Parathyroid adenoma (tissue), 2 donors: ENCODE data around the gene SUPT3H.

Experiments used
- H2AFZ ChIP-seq: fragments of 300-600 bp; sonication (generic); one replicate; pipeline ENCODE4 v1.7.0; 2017; ENCODE audit warnings: antibody characterized with exemption, mild to moderate bottlenecking
- H3K27ac ChIP-seq: fragments of 300-600 bp; sonication (generic); one replicate; pipeline ENCODE4 v1.7.0; 2017
- H3K27me3 ChIP-seq: fragments of 300-600 bp; sonication (generic); one replicate; pipeline ENCODE4 v1.7.0; 2017; ENCODE audit warnings: low read length; ENCODE audit not compliant: control insufficient read depth, insufficient read depth
- H3K36me3 ChIP-seq: fragments of 300-600 bp; sonication (generic); one replicate; pipeline ENCODE4 v1.7.0; 2017; ENCODE audit warnings: low read length; ENCODE audit not compliant: control insufficient read depth, insufficient read depth
- H3K4me1 ChIP-seq: fragments of 300-600 bp; sonication (generic); one replicate; pipeline ENCODE4 v1.7.0; 2017; ENCODE audit warnings: control low read depth
- H3K4me2 ChIP-seq: fragments of 300-600 bp; sonication (generic); one replicate; pipeline ENCODE4 v1.7.0; 2017; ENCODE audit warnings: low read length
- H3K4me3 ChIP-seq: fragments of 300-600 bp; sonication (generic); one replicate; pipeline ENCODE4 v1.7.0; 2017; ENCODE audit warnings: low read depth, low read length
- H3K79me2 ChIP-seq: fragments of 300-600 bp; sonication (generic); one replicate; pipeline ENCODE4 v1.7.0; 2017; ENCODE audit warnings: control low read depth
- H3K9ac ChIP-seq: fragments of 300-600 bp; sonication (generic); one replicate; pipeline ENCODE4 v1.7.0; 2017; ENCODE audit warnings: mild to moderate bottlenecking
- H3K9me3 ChIP-seq: fragments of 300-600 bp; sonication (generic); one replicate; pipeline ENCODE4 v1.7.0; 2017; ENCODE audit warnings: low read length; ENCODE audit not compliant: control insufficient read depth
- CTCF ChIP-seq: fragments of 300-600 bp; sonication (generic); IDR thresholded peaks from one replicate; pipeline ENCODE4 v1.7.0; 2017; ENCODE audit warnings: antibody characterized with exemption, mild to moderate bottlenecking
- donor health status: primary hyperparathyroidism.

The SUPT3H gene

GRCh38 chr6:45082091-45082490, 295.6 kb downstream of the SUPT3H start:
- Histone ChIP-seq H3K4me3 (no peak overlapping the region), H3K79me2 (no peaks in the 10 kb centered on the region), H3K9me3 (peaks cover 5% of the 10 kb centered on the region), H2AFZ (no peak overlapping the region), H3K4me2 (no peak overlapping the region), H3K36me3 (no peaks in the 10 kb centered on the region), H3K27me3 (no peaks in the 10 kb centered on the region), H3K9ac (no peak overlapping the region), H3K27ac (no peak overlapping the region), H3K4me1 (no peaks in the 10 kb centered on the region)
- no peak for TF ChIP-seq CTCF

DNA sequence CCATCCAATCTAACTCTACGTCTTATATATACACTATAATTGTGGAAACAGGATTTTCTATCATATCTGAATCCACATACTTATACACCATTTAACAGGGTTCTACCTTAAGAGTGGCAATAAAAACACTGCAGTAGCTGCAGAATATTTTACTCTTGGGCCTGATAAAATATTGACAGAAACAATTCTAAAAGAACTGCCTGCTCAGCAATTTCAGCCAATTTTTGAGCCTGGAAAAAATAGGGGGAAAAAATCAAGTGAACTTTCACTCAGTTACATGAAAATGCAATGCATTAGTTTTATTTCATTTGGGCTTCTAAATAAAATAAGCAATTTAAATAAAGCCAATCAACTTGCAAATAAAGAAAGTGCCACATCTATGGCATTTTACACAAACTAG, 296.1 kb downstream of the SUPT3H start:
- H3K9me3 ChIP-seq = peaks cover 5% of the 10 kb centered on the region
- no peaks in the 10 kb centered on the region for H3K36me3 ChIP-seq
- H3K79me2 ChIP-seq = no peaks in the 10 kb centered on the region
- H2AFZ ChIP-seq = no peak overlapping the region
- H3K4me2 ChIP-seq = no peak overlapping the region
- no peak for TF ChIP-seq CTCF
- no peaks in the 10 kb centered on the region for H3K27me3 ChIP-seq
- H3K9ac ChIP-seq = no peak overlapping the region
- no peaks in the 10 kb centered on the region for H3K4me1 ChIP-seq
- H3K27ac ChIP-seq = no peak overlapping the region
- H3K4me3 ChIP-seq = no peak overlapping the region

DNA sequence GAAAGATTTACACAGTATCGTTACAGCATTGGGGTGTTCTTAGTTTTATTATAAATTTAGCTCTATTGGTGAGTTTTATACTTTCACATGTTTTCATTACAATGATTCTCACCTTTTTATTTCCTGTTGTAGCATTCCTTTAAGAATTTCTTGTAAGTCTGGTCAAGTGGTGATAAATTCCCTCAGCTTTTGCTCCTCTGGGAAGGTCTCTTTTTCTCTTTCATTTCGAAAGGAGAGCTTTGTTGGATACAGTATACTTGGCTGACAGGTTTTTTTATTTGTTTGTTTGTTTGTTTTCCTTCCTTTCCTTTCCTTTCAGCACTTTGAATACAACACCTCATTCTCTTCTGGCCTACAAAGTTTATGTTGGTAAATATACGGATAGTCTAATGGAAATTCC, 299.3 kb downstream of the SUPT3H start:
- no peaks in the 10 kb centered on the region for H3K4me1 ChIP-seq
- H3K79me2 ChIP-seq = no peaks in the 10 kb centered on the region
- H3K9me3 ChIP-seq = peaks cover 5% of the 10 kb centered on the region
- H3K4me2 ChIP-seq = no peak overlapping the region
- H3K36me3 ChIP-seq = no peaks in the 10 kb centered on the region
- no peak overlapping the region for H3K27ac ChIP-seq
- no peak overlapping the region for H3K9ac ChIP-seq
- H3K4me3 ChIP-seq = no peak overlapping the region
- no peak for TF ChIP-seq CTCF
- no peaks in the 10 kb centered on the region for H3K27me3 ChIP-seq
- no peak overlapping the region for H2AFZ ChIP-seq

DNA sequence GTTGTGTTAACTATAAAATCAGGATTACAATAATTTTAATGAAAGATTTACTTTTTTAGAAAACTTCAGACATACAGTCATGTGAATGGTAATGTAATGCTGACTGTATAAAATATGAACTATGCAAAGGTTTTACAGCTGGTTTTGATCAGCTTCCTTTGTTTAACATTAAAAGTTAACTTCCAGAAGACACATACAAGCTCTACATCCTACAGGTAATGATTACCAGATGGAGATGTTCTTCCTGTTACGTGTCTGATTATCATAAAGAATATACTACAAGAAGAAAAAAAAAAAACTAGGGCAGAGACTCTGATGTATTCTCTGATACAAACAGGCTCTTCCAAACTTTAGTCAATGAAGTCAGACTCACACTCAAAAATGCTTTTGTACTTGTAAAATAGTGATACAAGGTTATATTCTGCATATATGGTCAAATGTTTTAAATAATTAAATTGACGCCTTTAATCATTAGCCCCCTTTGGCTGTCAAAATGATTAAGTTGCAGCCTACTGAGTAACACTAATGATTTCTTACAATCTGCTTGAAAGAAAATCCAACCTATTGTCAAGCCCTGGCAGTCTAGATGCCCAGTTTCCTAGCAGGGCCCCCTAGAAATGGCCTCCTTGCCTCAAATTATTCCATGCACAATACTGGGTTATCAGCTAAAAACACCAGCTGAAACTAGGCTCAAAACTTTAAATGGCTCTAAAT, 301.4 kb downstream of the SUPT3H start:
- H3K9ac ChIP-seq = no peak overlapping the region
- H3K4me2 ChIP-seq = no peak overlapping the region
- no peaks in the 10 kb centered on the region for H3K36me3 ChIP-seq
- H3K27me3 ChIP-seq = no peaks in the 10 kb centered on the region
- H2AFZ ChIP-seq = no peak overlapping the region
- peaks cover 5% of the 10 kb centered on the region for H3K9me3 ChIP-seq
- H3K4me1 ChIP-seq = no peaks in the 10 kb centered on the region
- no peak for TF ChIP-seq CTCF
- no peak overlapping the region for H3K27ac ChIP-seq
- H3K4me3 ChIP-seq = no peak overlapping the region
- no peaks in the 10 kb centered on the region for H3K79me2 ChIP-seq

- no peak overlapping the region for H3K4me3 ChIP-seq
- no peak overlapping the region for H3K4me2 ChIP-seq
- no peak overlapping the region for H2AFZ ChIP-seq
- no peak for TF ChIP-seq CTCF
- H3K36me3 ChIP-seq = no peaks in the 10 kb centered on the region
- no peaks in the 10 kb centered on the region for H3K79me2 ChIP-seq
- peaks cover 5% of the 10 kb centered on the region for H3K9me3 ChIP-seq
- no peaks in the 10 kb centered on the region for H3K27me3 ChIP-seq
- no peaks in the 10 kb centered on the region for H3K4me1 ChIP-seq
- no peak overlapping the region for H3K27ac ChIP-seq
- no peak overlapping the region for H3K9ac ChIP-seq
Measured at GRCh38 chr6:45075246-45075645, 302.5 kb downstream of the SUPT3H start.
